GM12801 (cell line): ENCODE data around the gene SLC66A2.

ENCODE experiments used
- TF ChIP-seq, protein P1 (sequence below): IDR thresholded peaks from one replicate; pipeline ENCODE4 v1.5.1; 2011; ENCODE audit warnings: control low read depth; ENCODE audit not compliant: insufficient read length; ENCODE audit errors: extremely low read depth

SLC66A2 gene

DNA sequence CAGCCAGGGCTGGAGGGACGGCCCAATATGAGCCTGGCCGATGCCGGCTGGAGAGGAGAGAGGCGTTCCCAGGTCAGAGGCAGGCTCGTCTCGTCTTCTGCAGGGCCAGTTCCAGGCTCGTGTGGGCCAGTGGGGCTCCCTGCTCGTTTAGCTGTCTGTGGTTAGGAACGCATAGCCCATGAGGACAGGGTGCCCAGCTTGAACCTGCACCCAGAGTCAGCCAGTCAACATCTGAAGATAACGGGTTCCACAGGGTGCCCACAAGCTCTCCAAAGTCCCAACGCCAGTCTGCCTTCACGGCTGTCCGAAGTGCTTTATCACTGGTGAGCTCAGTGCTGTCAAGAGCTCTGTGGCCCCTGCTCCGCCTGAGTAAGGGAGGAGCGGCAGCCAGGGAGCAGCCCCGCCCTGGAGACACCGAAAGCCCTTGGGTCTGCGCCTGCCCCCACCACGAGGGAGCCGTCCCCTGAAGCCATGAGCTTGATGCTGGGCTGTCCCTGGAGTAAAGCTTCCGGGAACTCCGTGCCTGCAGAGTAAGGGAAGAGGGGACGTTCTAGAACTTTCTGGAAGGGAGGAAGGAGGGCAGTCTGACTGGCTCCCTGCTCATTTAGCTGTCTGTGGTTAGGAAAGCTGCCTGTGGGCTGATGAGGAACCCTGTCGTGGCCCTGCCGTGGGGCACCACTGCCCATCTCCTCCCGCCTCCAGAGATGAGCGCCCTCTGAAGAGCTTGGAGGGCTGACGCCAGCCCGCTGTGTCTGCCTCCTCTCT is 10.3 kb upstream of the SLC66A2 start:
- TF ChIP-seq, protein P1, sequence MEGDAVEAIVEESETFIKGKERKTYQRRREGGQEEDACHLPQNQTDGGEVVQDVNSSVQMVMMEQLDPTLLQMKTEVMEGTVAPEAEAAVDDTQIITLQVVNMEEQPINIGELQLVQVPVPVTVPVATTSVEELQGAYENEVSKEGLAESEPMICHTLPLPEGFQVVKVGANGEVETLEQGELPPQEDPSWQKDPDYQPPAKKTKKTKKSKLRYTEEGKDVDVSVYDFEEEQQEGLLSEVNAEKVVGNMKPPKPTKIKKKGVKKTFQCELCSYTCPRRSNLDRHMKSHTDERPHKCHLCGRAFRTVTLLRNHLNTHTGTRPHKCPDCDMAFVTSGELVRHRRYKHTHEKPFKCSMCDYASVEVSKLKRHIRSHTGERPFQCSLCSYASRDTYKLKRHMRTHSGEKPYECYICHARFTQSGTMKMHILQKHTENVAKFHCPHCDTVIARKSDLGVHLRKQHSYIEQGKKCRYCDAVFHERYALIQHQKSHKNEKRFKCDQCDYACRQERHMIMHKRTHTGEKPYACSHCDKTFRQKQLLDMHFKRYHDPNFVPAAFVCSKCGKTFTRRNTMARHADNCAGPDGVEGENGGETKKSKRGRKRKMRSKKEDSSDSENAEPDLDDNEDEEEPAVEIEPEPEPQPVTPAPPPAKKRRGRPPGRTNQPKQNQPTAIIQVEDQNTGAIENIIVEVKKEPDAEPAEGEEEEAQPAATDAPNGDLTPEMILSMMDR, result no peak

DNA sequence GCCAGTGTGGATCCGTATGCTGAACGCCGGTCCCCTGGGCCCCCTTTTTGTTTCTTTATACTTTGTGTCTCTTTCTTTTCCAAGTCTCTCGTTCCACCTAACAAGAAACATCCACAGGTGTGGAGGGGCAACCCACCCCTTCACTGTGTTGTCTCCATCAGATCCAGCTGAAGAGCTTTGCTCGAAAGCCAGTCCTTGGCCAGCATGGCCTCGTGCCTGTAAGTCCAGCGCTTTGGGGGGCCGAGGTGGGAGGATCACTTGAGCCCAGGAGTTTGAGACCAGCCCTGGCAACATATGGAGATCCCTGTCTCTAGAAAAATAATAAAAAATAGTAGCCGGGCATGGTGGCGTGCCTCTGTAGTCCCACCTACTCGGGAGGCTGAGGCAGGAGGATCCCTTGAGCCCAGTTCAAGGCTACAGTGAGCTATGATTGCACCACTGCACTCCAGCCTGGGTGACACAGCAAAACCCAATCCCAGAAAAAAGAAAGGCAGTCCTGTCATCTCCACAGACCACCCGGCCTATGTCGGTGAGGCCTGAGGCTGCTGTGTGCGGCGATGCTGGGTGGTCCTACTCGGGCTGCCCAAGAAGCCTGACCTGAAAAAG is 9.6 kb upstream of the SLC66A2 start:
- TF ChIP-seq, protein P1, result no peak

DNA sequence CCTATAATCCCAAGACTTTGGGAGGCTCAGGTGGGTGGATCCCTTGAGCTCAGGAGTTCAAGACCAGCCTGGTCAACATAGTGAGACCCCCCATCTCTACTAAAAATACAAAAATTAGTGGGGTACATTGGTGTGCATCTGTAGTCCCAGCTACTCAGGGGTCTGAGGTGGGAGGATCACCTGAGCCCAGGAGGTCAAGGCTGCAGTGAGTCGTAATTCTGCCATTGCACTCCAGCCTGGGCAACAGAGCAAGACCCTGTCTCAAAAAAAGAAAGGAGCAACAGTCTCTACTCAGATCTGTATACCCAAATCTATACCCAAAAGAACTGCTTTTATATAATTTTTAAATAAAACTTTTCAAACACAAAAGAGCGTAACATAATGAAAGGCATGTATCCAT is 7.5 kb upstream of the SLC66A2 start:
- TF ChIP-seq, protein P1, result no peak

DNA sequence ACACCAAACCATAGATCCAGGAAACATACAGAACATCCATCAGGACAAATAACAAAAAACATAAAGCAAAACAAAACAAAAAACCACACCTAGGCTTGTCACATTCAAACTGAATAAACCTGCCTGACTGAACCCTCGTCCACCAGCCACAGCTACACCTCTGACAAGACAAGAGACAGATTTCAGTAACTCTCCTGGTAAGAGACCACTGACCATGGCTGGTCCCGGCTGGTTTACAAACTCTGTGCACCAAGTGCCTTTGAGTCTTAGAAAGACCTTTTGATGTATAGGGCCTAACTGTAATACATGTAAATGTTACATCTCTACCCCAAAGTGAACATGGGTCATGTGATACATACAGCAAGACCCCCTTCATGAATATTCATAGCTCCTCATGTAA is 4.8 kb upstream of the SLC66A2 start:
- TF ChIP-seq, protein P1, result no peak

DNA sequence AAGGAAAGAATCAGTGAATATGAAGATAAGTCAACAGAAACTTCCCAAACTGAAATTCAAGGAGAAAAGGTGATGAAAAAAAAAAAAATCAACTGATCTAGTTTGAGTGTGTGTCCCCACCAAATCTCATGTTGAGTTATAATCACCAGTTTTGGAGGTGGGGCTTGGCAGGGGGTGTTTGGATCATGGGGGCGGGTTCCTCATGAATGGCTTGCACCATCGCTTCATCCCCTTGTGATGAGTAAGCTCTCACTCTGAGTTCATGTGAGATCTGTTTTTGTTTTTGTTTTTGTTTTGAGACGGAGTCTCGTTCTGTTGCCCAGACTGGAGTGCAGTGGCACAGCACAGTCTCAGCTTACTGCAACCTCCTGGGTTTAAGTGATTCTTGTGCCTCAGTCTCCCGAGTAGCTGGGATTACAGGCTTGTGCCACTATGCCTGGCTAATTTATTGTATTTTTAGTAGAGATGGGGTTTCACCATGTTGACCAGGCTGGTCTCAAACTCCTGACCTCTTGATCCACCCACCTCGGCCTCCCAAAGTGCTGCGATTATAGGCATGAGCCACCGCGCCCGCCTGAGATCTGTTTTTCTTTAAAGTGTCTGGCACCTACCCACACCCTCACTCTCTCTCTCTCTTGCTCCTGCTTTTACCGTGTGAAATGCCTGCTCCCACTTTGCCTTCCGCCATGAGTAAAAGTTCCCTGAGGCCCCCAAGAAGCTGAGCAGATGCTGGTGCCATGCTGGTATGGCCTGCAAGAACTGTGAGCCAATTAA is 4.0 kb upstream of the SLC66A2 start:
- TF ChIP-seq, protein P1, result no peak

DNA sequence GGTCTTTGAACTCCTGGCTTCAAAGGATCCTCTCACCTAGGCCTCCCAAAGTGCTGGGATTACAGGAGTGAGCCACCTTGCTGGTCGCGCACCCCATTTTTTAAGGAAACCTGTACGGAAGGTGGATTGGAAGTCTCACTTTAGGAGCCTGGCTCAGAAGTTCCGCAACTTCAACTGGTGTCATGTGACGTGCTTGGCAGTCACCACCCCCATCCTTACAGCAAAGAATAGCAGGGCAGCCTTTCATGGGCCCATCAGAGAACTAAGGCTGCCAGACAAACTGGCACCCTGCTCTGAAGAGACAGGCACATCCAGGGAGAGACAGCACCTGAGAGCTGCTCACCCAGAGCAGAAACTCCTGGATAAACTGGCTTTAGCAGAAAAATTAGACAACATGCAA is 3.3 kb upstream of the SLC66A2 start:
- TF ChIP-seq, protein P1, result no peak

DNA sequence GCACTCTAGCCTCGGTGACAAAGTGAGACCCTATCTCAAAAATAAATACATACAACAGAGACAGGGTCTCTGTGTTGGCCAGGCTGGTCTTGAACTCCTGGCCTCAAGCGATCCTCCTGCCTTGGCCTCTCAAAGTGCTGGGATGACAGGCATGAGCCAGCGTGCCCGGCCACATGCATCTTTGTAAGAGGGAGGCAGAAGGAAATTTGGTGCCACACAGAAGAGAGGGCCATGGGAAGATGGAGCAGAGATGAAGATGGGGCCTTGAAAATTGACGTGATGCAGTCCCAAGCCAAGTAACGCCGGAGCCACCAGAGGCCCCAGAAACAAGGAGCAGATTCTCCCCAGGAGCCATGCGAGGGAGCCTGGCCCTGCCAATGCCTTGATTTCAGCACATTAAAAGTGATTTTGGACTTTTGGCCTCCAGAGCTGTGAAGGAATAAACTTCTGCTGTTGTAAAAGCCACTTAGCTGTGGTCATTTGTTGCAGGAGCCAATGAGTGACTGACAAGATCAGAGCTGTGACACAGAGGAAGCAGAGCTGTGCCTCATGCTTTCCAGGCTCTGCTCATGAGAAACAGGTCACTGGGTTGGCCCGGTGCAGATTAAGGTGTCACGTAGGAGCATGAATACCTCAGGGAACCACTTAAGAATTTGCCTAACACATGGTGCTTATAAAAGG is 2.7 kb upstream of the SLC66A2 start:
- TF ChIP-seq, protein P1, result no peak
